Measurements from ENCODE around the gene TSFM.

GRCh38 chr12:57762463-57762862 is 20.1 kb upstream of the TSFM start:
- no peak for TF ChIP-seq CTCF (IDR thresholded peaks at IDR 0.05; ENCODE audit: borderline replicate concordance, extremely low read depth, low read length, poor library complexity, severe bottlenecking)
- no peak for TF ChIP-seq EZH2 (IDR thresholded peaks at IDR 0.05; ENCODE audit: borderline replicate concordance, low read depth, low read length, severe bottlenecking)
